D341Med (cell line): Measurements from ENCODE around the gene UHRF2.
"Not testable (repeated sequence)": the region's sequence is repeated elsewhere in the genome, so short reads cannot be mapped to it uniquely, and the experiment has no call there.

Source experiments
- DNase-seq: peaks from one replicate; pipeline ENCODE4 v3.0.0; 2012; ENCODE audit warnings: low spot score

The UHRF2 gene

DNA sequence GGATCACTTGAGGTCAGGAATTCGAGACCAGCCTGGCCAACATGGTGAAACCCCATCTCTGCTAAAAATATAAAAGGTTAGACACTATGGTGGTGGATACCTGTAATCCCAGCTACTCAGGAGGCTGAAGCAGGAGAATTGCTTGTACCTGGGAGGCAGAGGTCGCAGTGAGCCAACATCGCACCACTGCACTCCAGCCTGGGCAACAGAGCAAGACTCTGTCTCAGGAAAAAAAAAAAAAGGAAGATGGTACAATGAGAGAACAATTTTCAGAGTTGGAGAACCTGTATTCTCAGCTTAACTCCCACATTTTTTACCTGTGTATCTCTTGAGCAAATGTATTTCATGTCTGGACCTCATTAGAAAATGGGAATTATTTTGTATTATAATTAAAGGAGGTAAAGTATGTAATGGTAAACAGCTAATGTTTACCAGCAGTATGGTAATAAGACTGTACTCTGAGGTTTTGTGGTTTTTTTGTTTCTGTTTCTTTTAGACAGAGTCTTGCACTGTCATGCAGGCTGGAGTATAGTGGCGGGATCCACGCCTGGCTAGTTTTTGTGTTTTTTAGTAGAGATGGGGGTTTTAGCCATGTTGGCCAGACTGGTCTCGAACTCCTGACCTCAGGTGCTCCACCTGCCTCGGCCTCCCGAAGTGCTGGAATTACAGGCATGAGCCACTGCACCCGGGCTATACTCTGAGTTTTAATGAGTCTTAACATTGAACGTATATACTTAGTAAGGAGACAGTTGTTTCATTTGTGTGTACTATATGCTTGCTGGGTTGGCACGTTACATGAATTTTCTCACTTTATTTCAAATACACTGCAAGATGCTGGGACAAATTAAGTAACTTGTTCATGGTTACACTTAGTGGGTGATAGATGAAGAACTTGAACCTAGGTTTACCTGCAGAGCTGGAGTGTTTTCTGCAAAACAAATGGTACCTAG lies 16.2 kb downstream of the UHRF2 start:
- DNase-seq = no peak

DNA sequence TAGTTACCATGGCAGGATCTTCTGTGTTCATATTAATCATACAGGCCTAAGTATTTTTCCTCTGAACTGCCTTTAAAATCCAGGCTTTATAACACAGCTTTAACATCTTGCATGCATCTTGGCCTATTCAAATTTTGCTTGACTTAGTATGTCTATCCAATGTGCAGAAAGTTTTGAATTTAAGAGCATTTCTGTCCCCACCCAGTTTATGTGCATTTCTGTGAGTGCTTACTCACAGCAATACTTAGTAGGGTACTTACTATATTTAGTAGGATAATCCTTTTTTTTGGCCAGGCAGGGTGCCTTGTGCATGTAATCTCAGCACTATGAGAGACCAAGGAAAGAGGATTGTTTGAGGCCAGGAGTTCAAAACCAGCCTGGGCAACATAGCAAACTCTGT lies 18.0 kb downstream of the UHRF2 start:
- no peak for DNase-seq

DNA sequence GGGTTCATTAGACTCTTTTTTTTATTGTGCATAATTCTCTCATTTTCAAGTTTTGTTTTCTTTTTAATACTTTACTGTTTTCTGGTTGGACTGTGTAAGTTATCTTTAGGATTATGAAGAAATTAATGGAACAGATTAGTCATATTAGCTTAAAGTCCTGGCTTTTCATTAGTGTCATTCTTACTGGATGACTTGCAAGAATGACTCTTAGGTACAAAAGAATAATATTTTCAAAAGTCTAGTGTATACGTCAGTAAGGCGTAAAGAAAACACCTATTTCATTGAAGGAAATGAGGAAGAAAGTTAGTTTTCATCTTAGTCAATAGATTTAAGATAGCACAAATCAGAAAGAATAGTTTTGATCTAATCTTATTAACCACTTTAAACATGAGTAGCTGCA lies 20.4 kb downstream of the UHRF2 start:
- DNase-seq = no peak

DNA sequence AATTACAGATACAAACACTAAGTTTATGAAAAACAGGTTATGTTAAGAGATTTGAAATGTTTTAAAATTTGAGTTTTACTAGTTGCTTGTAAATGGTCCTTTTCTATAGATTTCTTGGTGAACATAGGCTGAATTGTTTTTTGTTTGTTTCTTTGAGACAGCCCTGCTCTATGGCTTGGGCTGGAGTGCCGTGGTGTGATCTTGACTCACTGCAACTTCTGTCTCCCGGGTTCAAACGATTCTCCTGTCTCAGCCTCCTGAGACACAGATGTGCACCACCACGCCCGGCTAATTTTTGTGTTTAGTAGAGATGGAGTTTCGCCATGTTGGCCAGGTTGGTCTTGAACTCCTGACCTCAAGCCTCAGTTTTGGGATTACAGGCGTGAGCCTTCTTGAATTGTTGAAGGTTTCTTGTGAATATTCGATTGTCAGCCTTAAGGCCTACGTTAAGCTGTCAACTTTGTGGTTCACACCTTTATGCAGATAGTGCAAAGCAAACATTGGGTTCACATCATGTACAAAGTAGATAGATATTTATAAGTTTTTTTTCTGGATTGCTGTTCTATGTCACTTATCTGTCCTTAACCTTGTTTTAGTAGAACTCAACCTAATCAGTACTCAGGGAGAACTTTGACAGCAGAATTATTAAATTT lies 26.2 kb downstream of the UHRF2 start:
- no peak for DNase-seq

DNA sequence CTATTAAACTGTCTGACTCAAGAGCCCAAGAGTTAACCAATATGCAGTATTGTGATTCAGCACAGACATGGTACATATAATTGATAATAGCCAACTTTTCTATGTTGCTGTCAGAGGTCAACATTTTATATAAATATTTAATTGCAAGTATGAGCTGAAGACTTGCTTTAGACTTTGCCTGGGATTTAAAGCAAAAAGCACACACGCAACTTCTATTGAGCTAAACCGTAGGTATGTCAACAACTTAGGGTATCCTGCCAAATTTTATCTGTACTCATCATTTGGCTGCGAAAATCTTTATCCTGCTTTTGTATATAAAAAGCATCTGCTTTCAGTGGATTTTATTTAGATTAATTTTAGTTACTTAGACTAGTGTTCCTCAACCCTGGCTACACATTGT lies 27.4 kb downstream of the UHRF2 start:
- no peak for DNase-seq

DNA sequence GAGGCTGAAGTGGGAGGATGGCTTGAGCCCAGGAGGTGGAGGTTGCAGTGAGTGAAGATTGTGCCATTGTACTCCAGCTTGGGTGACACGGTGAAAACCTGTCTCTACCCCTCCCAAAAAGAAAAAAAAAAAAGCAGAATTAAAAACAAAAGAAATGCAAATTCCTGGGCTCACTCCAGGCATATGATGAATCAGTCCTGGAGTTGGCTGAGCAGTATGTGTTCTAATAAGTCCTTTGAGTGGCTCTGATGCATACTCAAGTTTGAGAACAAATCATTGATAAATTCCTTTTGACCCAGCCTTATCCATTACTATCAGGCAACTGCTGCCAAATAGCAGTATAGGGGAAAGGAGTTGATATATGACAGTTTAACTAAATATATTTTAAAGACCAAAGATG lies 28.3 kb downstream of the UHRF2 start:
- DNase-seq = no peak

DNA sequence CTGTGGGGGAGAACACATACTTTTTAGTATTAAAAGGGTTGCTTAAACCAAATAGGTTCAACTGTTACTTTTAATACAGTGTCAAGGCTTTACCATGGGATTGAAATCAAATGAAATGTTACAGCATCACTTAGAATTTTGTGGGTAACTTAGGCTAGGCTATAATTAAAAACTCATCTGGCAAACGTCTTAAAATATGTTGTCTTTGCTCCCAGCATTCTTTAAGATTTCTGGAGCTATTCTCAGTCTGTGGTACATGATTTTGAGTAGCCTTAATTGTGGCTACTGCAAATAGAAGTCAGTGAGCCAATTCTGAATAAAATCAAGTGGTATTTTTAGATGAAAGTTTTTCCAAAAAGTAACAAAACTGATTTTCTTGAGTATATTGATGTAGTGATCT lies 30.7 kb downstream of the UHRF2 start:
- no peak for DNase-seq

DNA sequence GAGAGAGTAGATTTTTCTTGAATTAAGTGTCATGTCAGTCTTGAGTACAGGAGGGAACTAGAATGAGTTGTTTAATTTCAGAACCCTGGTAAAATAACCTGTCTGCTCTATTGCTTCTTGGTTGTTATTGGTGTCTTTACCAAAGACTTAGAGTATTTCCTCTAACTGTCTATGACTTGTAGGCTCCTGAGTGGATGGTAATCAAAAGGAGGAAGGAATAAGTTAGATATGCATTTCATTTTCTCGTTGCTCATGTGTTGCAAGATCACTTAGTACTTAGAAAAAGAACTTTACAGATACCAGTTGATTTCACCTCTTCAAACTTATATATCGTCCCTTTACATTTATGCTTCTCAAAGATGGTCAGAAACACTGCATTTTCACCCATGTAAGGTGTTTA lies 31.1 kb downstream of the UHRF2 start:
- no peak for DNase-seq

DNA sequence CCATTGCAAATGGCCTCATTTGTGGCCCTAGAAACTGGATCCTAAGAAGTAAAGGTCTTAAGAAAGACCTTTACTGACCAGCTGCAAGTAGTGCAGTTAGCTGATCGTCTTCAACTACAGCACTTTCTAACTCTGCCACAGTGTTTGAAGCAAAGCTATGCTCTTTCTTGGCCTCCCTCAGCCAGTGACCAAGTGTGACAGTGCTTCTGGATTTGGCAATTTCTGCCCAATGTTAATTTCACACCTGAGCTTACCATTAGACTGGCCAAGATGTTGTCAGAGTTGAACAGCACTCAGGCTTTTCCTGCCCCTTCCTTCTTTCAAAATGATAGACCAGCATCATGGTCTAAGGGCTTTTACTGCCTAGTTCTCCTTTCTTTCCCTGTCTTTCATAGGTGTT lies 36.1 kb downstream of the UHRF2 start:
- DNase-seq = no peak

DNA sequence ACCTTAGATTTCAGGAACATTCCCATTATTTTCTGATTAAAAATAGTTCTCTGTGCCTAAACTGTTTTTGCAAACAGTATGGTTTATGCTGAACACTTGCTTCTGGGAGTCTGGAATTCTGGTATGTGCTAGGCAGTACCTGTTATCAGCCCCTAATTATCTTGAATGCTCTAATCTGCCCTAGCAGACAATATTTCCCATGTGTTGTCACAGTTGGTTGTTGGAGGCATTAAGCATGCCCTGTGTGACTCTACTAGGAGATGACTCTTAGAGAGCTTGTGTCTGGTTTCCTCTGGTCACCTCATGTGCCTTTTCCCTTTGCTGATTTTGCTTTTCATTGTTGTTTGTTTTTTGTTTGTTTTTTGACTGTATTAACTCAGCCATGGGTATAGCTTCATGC lies 36.6 kb downstream of the UHRF2 start:
- DNase-seq = peak; percentile 29

DNA sequence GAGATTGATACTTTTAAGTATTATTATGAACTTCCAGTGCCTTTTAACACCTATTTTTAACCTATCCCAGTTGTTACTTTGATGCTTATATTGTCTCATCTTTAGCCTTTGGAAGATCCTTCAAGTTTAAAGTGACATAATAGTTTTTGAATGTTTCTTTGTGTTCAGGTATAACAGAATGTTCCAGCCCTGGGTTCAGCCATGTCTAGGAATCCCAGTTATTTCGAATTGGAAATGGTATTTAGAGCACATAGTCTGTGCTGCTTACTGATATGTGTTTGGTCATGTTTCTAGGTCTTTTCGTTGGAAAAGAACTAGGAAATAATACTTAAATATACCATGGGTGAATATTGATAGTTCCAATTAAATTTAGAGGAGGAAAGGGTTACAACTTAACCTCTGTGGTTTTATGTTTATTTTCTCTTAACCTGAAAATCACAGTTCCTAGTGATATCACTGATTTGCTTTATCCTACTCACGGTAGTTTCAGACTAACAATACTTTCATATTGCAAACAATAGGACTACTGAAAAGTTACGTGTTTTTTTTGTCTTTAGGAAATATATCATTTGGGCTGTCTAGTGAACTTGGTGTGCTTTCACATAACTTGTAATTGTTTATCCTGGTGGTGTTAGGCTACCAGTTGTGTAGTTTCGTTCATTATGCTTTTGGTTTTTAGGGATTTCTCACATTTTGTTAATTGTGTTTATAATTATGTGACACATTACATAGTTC lies 37.8 kb downstream of the UHRF2 start:
- no peak for DNase-seq

DNA sequence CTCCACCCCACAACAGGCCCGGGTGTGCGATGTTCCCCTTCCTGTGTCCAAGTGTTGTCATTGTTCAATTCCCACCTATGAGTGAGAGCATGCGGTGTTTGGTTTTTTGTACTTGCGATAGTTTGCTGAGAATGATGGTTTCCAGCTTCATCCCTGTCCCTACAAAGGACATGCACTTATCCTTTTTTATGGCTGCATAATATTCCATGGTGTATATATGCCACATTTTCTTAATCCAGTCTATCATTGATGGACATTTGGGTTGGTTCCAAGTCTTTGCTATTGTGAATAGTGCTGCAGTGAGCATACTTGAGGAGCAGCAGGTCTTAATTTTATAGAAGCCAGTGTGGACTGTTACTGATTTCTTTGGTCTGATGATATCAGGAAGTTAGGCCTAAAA lies 42.3 kb downstream of the UHRF2 start:
- DNase-seq = not testable (repeated sequence)

DNA sequence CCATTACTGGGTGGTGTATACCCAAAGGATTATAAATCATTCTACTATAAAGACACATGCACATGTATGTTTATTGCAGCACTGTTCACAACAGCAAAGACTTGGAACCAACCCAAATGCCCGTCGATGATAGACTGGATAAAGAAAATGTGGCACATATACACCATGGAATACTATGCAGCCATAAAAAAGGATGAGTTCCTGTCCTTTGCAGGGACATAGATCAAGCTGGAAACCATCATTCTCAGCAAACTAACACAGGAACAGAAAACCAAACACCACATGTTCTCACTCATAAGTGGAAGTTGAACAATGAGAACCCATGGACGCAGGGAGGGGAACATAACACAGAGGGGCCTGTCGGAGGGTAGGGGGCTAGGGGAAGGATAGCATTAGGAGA lies 45.7 kb downstream of the UHRF2 start:
- DNase-seq = not testable (repeated sequence)

DNA sequence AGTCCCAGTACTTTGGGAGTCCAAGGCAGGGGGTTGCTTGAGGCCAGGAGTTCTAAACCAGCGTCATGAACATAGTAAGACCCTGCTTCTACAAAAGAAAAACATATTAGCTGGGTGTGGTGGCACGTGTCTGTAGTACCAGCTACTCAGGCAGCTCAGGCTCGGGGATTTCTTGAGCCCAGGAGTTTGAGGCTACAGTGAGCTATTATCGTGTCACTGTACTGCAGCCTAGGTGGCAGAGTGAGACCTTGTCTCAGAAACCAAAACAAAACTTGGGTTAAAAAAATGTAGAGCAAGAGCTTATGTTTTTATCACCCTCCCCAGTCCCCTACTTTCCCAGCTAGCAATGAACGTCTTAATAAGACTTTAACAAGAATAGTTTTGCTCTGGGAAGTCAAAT lies 46.7 kb downstream of the UHRF2 start:
- DNase-seq = no peak

DNA sequence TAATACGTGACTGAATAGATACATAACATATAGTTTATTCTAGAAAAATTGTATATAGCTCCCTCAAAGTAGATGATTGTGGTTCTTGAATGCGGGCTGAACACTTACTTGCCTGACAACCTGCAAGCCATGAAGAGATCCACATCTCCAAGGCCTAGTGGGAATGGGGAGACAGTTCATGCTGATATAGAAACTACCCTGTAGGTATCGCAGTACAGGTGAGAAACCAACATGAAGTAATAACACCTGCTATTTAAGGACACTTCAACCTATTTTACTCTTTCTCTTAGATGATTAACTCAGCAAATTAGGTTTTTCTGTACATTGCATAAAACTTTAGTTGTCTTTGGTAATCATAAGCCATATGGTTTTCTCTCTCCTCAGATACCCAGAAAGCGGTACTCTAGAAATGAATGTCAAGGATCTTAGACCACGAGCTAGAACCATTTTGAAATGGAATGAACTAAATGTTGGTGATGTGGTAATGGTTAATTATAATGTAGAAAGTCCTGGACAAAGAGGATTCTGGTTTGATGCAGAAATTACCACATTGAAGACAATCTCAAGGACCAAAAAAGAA lies 47.3 kb downstream of the UHRF2 start:
- DNase-seq = no peak

DNA sequence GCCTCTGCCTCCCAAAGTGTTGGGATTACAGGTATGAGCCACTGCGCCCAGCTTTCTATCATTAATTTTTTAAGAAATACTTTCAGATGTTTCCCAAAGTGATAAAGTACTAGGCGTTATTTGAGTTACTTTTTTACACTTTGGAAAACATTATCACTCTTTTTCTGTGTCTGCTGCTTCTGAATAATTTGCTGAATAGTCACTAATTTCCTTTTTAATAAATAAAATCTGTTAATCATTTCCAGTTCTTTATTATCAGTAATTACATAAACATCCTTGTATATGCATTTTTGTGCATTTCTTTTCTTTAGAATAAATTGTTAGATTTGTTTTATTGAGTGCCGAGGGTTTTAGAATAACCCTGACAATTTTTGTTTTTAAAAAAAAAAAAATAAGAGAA lies 48.6 kb downstream of the UHRF2 start:
- DNase-seq = no peak

DNA sequence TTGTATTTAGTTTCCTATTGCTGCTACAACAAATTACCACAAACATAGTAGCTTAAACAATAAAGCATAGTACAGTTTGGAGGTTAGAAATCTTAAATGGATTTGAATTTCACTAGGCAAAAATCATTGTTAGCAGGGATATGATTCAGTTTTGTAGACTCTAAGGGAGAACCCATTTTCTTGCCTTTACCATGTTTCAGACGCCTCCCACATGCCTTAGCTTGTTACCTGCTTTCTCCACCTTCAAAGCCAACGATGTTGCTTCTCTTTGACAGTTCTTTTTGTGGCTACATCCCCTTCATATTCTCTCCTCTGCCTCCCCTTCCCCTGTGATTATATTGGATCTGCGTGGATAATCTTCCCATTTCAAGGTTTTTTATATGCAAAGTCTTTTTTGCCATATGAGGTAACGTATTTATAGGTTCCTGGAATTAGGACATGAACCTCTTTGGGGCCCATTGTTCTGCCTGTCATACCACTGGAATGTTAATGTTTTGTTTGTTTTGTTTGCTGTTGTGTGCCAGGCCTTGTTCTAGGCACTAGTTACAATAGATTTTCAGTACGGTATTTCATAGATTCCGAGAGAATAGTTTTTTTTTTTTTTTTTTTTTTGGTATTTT lies 54.1 kb downstream of the UHRF2 start:
- DNase-seq = no peak

DNA sequence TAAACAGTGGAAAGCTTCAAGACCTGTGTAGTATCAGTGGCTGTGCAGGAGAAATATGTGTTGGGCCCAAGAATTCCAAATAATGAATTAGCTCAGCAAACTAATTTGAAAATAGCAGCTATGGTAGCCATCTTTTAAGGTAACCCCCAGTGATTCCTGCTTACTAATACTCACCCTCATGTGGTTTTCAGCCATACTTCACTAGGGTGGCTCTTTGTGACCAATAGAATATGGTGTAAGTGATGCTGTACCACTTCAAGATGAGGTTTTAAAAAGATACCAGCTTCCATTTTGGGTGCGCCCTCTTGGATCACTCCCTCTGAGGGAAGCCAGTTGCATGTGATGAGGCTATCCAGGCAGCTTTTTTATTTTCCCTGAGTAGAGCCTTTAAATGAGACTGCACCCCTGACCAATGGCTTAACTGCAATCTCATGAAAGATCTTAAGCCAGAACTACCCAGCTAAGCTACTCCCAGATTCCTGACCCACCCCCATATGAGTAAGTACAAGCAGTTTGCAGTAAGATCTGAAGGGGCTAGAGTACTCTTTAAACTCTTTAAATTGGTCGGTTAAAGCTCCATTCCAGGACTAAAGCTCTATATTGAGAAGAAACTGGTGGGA lies 58.3 kb downstream of the UHRF2 start:
- no peak for DNase-seq

DNA sequence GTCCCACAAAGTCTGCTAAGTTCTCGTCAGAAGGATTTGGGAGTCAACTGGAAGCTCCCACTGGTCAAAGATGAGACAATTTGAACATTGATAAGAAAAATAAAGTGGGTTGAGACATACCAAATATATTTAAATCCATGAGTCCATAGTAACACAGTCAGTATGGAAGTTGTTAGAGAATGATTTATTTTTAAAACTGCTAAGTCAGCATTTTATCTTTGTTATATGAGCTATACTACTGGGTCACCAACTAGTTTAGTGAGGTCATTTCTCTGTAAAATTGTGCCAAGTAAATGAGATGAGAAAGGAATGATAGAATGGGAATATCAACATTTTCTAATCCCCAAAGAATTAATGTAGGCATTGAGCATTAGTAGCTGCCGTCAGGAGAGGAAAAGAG lies 60.2 kb downstream of the UHRF2 start:
- DNase-seq = no peak

DNA sequence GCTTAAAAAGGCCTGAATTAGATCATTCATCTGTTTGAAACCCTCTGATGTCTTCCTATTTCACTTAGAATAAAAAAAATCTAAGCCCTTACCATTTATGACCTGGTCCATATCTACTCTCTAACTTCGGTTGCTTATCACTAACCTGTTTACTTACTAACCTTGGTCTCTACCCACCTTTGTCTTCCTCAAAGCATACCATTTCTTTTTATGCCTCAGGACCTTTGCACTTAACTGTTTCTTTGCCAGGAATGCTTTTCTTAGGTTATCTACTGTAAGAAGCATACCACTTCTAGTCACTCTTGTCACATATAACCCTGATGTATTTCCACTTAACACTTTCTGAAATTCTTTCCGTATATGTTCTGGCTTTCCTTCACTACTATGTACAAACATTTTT lies 67.0 kb downstream of the UHRF2 start:
- no peak for DNase-seq

DNA sequence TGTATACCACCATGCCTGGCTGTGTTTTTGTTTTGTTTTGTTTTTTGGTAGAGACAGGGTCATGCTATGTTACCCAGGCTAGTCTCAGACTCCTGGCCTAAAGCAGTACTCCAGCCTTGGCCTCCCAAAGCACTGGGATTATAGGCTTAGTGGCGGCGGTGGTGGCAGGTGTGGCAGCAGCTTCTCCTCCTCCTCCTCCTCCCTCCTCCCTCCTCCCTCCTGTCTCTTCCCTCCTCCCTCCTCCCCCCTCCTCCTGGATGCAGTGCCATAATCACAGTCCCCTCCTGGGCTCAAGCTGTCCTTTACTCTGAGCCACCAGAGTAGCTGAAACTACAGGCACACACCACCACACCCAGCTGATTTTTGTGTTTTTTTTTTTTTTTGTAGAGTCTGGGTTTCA lies 71.2 kb downstream of the UHRF2 start:
- DNase-seq = peak; percentile 74

DNA sequence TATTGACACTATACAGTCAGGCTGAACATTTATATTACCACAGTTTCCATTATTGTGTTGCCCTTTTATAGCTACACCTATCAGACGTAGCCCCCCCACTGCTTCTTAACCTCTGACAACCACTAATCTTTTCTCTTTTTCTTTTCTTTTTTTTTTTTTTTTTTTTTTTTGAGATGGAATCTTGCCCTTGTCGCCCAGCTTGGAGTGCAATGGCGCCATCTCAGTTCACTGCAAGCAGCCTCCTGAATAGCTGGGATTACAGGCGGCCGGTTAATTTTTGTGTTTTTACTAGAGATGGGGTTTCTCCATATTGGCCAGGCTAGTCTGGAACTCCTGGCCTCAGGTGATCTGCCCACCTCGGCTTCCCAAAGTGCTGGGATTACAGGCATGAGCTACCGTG lies 75.4 kb downstream of the UHRF2 start:
- peak; percentile 17 for DNase-seq
